Cardiac fibroblast (primary cell): ENCODE results near the gene MAN2A1.

ENCODE experiments used
- DNase-seq, 2 donors: peaks; one replicate each; pipeline versions ENCODE4 v3.0.0 to v3.0.0-alpha.2; 2010; ENCODE audit warnings: low read depth in 2 of 2
- H3K4me3 ChIP-seq, 2 donors: replicated peaks in 1 of 2; 1 replicate in 1 of 2; 2 replicates in 1 of 2; pipeline ENCODE4 v1.5.1; 2011; ENCODE audit warnings: low read depth in 2 of 2, low read length in 2 of 2, mild to moderate bottlenecking in 2 of 2, moderate library complexity in 1 of 2
- TF ChIP-seq, protein P1 (sequence below): IDR thresholded peaks from one replicate; pipeline ENCODE4 v1.5.1; 2011; ENCODE audit warnings: low read depth, mild to moderate bottlenecking, low read length, inconsistent platforms

The MAN2A1 gene

DNA sequence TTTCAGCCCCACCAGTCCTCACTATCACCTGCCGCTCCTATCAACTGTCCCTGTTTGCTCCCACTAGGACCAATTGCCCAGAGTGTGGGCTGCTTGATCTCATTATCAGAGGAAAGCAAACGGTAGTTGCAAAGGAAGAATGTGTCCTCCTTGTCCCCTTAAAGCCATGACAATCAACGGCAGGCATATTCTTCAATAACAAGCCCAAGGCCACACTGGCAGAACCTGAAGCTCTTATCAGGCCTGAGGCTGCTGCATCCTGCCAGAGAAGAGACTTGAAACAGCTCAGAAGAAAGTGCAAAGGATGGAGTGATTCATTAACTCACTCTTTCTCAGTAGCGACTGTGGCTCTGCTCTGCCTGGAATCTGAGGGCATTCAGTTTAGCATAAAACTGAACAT is 39.2 kb upstream of the MAN2A1 start:
- TF ChIP-seq, protein P1, sequence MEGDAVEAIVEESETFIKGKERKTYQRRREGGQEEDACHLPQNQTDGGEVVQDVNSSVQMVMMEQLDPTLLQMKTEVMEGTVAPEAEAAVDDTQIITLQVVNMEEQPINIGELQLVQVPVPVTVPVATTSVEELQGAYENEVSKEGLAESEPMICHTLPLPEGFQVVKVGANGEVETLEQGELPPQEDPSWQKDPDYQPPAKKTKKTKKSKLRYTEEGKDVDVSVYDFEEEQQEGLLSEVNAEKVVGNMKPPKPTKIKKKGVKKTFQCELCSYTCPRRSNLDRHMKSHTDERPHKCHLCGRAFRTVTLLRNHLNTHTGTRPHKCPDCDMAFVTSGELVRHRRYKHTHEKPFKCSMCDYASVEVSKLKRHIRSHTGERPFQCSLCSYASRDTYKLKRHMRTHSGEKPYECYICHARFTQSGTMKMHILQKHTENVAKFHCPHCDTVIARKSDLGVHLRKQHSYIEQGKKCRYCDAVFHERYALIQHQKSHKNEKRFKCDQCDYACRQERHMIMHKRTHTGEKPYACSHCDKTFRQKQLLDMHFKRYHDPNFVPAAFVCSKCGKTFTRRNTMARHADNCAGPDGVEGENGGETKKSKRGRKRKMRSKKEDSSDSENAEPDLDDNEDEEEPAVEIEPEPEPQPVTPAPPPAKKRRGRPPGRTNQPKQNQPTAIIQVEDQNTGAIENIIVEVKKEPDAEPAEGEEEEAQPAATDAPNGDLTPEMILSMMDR, result no peak
- no peak for DNase-seq
- no peak overlapping the region for H3K4me3 ChIP-seq

- DNase-seq, result no peak
- H3K4me3 ChIP-seq, result no peak overlapping the region
- TF ChIP-seq, protein P1, result no peak
Measured at GRCh38 chr5:109652096-109652495, 37.6 kb upstream of the MAN2A1 start.

- TF ChIP-seq, protein P1, result no peak
- no peak overlapping the region for H3K4me3 ChIP-seq
- no peak for DNase-seq
Measured at GRCh38 chr5:109653042-109653441, 36.7 kb upstream of the MAN2A1 start.

DNA sequence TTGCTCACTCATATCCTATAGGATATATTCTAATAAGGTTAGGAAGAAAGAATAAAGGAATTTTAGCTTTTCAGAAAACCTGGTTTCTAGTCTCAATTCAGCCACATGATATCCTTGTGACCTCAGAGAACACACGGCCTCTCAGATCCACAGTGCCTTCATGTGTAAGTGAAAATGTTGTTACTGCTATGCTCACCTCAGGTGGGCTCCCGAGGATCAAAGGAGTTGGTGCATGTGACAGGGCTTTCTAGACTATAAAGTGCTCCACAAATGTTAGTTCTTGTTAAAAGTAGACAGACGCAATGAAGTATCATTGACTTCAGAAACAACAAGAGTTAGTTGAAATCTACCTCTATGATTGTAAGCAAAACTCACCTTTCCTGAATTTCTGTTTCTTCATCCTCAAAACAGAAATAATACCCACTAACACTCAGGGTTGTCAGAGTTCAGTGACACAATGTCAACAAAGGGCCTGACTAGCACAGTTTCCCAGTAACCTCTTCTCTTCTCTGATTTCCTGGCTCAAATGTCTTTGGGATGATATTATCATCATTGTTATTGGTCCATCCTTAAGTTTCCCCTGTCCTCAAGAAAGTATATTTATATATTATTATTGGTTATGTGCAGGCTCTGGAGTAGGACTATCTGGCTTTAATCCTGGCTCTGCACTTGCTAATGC is 36.0 kb upstream of the MAN2A1 start:
- TF ChIP-seq, protein P1, result no peak
- H3K4me3 ChIP-seq, result no peak overlapping the region
- no peak for DNase-seq

GRCh38 chr5:109654455-109654854 is 35.3 kb upstream of the MAN2A1 start:
- DNase-seq, result peak in 1 of 2 donors; percentile 19
- H3K4me3 ChIP-seq, result no peak overlapping the region
- TF ChIP-seq, protein P1, result no peak

DNA sequence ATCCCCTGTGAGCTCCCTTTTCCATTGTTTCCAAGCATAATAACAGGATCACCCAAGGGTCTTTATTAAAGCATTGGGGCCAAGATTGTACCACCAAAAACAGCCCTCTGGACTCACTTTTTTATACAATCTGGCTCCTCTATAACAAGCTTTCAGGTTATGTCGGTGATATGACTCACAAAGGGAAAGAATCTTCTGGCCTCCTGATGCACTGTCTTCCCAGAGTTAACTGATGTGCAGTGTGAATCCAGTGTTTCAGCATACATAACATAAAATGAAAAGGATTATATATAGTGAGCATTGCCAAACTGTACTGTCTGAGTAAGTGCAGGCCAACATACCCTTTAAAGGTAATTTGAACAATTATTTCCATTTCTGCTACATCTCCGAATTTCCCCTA is 33.9 kb upstream of the MAN2A1 start:
- no peak overlapping the region for H3K4me3 ChIP-seq
- DNase-seq, result peak in 1 of 2 donors; percentile 6
- TF ChIP-seq, protein P1, result no peak

DNA sequence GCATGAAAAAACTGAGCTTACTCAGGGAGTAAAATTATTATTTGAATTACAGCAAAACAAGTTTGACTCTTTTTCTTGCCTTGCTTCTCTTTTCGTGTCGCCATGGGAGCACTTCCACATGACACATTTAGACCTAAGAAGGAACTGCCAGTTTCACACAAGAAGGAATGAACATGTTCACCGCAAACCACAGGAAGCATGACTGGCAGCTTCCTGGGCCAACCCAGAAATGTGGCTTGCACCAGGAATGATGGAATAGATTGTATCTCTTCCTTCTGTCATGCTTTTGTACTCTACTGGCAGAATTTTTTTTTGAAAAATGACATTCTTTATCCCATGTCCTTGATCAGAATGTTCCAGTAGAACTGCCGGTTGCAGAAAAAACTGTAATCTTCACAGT is 32.9 kb upstream of the MAN2A1 start:
- DNase-seq, result peak; percentile 80 to 91
- no peak overlapping the region for H3K4me3 ChIP-seq
- TF ChIP-seq, protein P1, result no peak
